Measurements from ENCODE around the gene ELOVL5.

DNA sequence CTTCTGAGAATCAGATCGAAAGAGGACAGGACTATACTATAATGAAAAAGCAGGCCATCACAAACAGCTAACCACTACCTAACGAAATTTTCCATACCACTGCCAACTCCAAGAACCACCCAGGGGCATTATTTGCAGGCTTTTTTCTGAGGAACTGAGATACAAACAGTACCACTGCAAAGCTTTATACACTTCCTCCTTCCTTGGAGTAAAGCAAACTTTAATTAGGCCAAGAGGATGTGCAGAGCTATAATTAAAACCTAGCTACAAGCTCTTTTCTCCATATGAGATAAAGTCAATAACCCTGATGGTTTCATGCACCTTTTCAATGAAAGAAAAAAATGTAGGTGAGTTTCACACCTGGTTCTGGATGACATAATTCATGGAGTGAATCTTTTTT, 68.5 kb downstream of the ELOVL5 start:
- TF ChIP-seq CTCF (IDR thresholded peaks at IDR 0.05; ENCODE audit: insufficient read depth, low read length) = no peak
- no peak for TF ChIP-seq POLR2AphosphoS5 (IDR thresholded peaks at IDR 0.05; ENCODE audit: low read depth)
